Activated naive CD4-positive, alpha-beta T cell treated with anti-CD3 and anti-CD28 coated beads, Interleukin-2, amount 50 U/mL, for 72 hours (primary cell): ENCODE results near the gene ARHGEF39. TPM values are rescaled to one million over a fixed set of nuclear protein-coding genes. Genes with fewer than 3 reads are reported as not detected.

Experiments
- ATAC-seq, 2 donors: fragments of 150-1000 bp; cut with Tn5 transposase; 2 replicates each; pipeline ENCODE4 v1.10.0; 2021; ENCODE audit warnings: mild to moderate bottlenecking in 2 of 2, moderate library complexity in 2 of 2
- DNase-seq, 2 donors: peaks; one replicate each; pipeline ENCODE4 v3.0.0; 2021 to 2022; ENCODE audit warnings: low spot score in 2 of 2
- H3K27ac Mint-ChIP-seq, 2 donors: one replicate each; pipeline ENCODE4 v1.8.0; 2022; ENCODE audit warnings: mild to moderate bottlenecking in 2 of 2, mixed read lengths in 2 of 2
- H3K36me3 Mint-ChIP-seq, 2 donors: one replicate each; pipeline ENCODE4 v1.8.0; 2022; ENCODE audit warnings: mixed read lengths in 2 of 2
- H3K9me3 Mint-ChIP-seq, 2 donors: one replicate each; pipeline ENCODE4 v1.8.0; 2022; ENCODE audit warnings: mixed read lengths in 2 of 2
- total RNA-seq, 2 donors: library from RNA; stranded (reverse); gene quantifications; one replicate each; pipeline ENCODE4 v1.2.3, GENCODE V29; 2022

The ARHGEF39 gene
- total RNA-seq, 2 donors from 2014 or later: 21.6 to 22.8 TPM

- DNase-seq (no peak), ATAC-seq (peak in 1 of 2 donors; percentile 24)
- no peak overlapping the region for H3K27ac Mint-ChIP-seq
Measured at GRCh38 chr9:35697486-35697885, 32.5 kb upstream of the ARHGEF39 start.

GRCh38 chr9:35696520-35697215 is 31.7 kb upstream of the ARHGEF39 start:
- Mint-ChIP-seq H3K27ac (no peak overlapping the region), H3K36me3 (peaks cover 0 to 5% of the 10 kb centered on the region in 2 donors), H3K9me3 (no peaks in the 10 kb centered on the region)
- ATAC-seq (peak; percentile 77 to 88), DNase-seq (peak in 1 of 2 donors; percentile 64)

More at GRCh38 chr9:35697486-35697885, 32.5 kb upstream of the ARHGEF39 start:
- peaks cover 0 to 5% of the 10 kb centered on the region in 2 donors for H3K36me3 Mint-ChIP-seq
- no peaks in the 10 kb centered on the region for H3K9me3 Mint-ChIP-seq

- ATAC-seq: no peak
- DNase-seq: no peak
- peaks cover 0 to 5% of the 10 kb centered on the region in 2 donors for H3K36me3 Mint-ChIP-seq
- H3K9me3 Mint-ChIP-seq: no peaks in the 10 kb centered on the region
- H3K27ac Mint-ChIP-seq: no peak overlapping the region
Measured at GRCh38 chr9:35695943-35696401, 31.0 kb upstream of the ARHGEF39 start.

GRCh38 chr9:35691757-35692301 is 26.8 kb upstream of the ARHGEF39 start:
- DNase-seq (no peak), ATAC-seq (no peak)
- Mint-ChIP-seq H3K9me3 (no peaks in the 10 kb centered on the region), H3K36me3 (no peaks in the 10 kb centered on the region), H3K27ac (peak overlapping the region; percentile 0 to 41)

GRCh38 chr9:35691334-35691650 is 26.3 kb upstream of the ARHGEF39 start:
- DNase-seq (peak in 1 of 2 donors; percentile 10), ATAC-seq (peak in 1 of 2 donors; percentile 11)
- H3K9me3 Mint-ChIP-seq: no peaks in the 10 kb centered on the region
- H3K36me3 Mint-ChIP-seq: no peaks in the 10 kb centered on the region
- H3K27ac Mint-ChIP-seq: peak overlapping the region in 1 of 2 donors; percentile 0

GRCh38 chr9:35690614-35691333 is 25.8 kb upstream of the ARHGEF39 start:
- DNase-seq (peak in 1 of 2 donors; percentile 16), ATAC-seq (peak; percentile 21 to 54)
- no peaks in the 10 kb centered on the region for H3K36me3 Mint-ChIP-seq
- peak overlapping the region; percentile 0 to 85 for H3K27ac Mint-ChIP-seq
- H3K9me3 Mint-ChIP-seq: no peaks in the 10 kb centered on the region

GRCh38 chr9:35690294-35690613 is 25.3 kb upstream of the ARHGEF39 start:
- DNase-seq (no peak), ATAC-seq (no peak)
- Mint-ChIP-seq H3K27ac (no peak overlapping the region), H3K9me3 (no peaks in the 10 kb centered on the region), H3K36me3 (no peaks in the 10 kb centered on the region)

GRCh38 chr9:35689542-35690293 is 24.7 kb upstream of the ARHGEF39 start, which contains the start of gene TPM2:
TSS of gene TPM2 (minus strand) at chr9:35689925. CDS start at chr9:35689817, 108 bp downstream.
- DNase-seq (no peak), ATAC-seq (peak in 1 of 2 donors; percentile 5)
- peak within 1 kb of the TSS; percentile 49 to 85 for H3K27ac Mint-ChIP-seq
- H3K9me3 Mint-ChIP-seq: no peaks in the 10 kb centered on the region
- no peaks in the 10 kb centered on the region for H3K36me3 Mint-ChIP-seq

GRCh38 chr9:35688558-35689541 is 23.9 kb upstream of the ARHGEF39 start:
- no peaks in the 10 kb centered on the region for H3K9me3 Mint-ChIP-seq
- ATAC-seq: peak; percentile 75 to 83
- H3K27ac Mint-ChIP-seq: peak overlapping the region; percentile 49 to 82
- H3K36me3 Mint-ChIP-seq: no peaks in the 10 kb centered on the region
- DNase-seq: peak in 1 of 2 donors; percentile 21

GRCh38 chr9:35687972-35688557 is 23.1 kb upstream of the ARHGEF39 start:
- DNase-seq (no peak), ATAC-seq (no peak)
- H3K36me3 Mint-ChIP-seq: no peaks in the 10 kb centered on the region
- H3K9me3 Mint-ChIP-seq: no peaks in the 10 kb centered on the region
- H3K27ac Mint-ChIP-seq: peak overlapping the region in 1 of 2 donors; percentile 49

- no peak overlapping the region for H3K27ac Mint-ChIP-seq
- H3K36me3 Mint-ChIP-seq: no peaks in the 10 kb centered on the region
- DNase-seq (no peak), ATAC-seq (no peak)
- H3K9me3 Mint-ChIP-seq: no peaks in the 10 kb centered on the region
Measured at GRCh38 chr9:35687306-35687705, 22.3 kb upstream of the ARHGEF39 start.

GRCh38 chr9:35686222-35687203 is 21.5 kb upstream of the ARHGEF39 start:
- no peak for DNase-seq
- Mint-ChIP-seq H3K27ac (no peak overlapping the region), H3K9me3 (no peaks in the 10 kb centered on the region), H3K36me3 (no peaks in the 10 kb centered on the region)
- no peak for ATAC-seq

- H3K9me3 Mint-ChIP-seq: no peaks in the 10 kb centered on the region
- ATAC-seq (no peak), DNase-seq (no peak)
- H3K27ac Mint-ChIP-seq: peak overlapping the region in 1 of 2 donors; percentile 36
- H3K36me3 Mint-ChIP-seq: no peaks in the 10 kb centered on the region
Measured at GRCh38 chr9:35685506-35685905, 20.5 kb upstream of the ARHGEF39 start.

- Mint-ChIP-seq H3K27ac (peak overlapping the region in 1 of 2 donors; percentile 36), H3K36me3 (no peaks in the 10 kb centered on the region), H3K9me3 (no peaks in the 10 kb centered on the region)
- no peak for ATAC-seq
- DNase-seq: no peak
Measured at GRCh38 chr9:35684921-35685320, 19.9 kb upstream of the ARHGEF39 start.
